Left lung (tissue), 10 donors: ENCODE results near the gene C1GALT1. TPM values are rescaled to one million over a fixed set of nuclear protein-coding genes. Genes with fewer than 3 reads are reported as not detected.
"Not testable (repeated sequence)": the region's sequence is repeated elsewhere in the genome, so short reads cannot be mapped to it uniquely, and the experiment has no call there.

Experiments
- ATAC-seq: fragments of 200-7000 bp; cut with Tn5 transposase; one replicate; pipeline ENCODE4 v1.9.1; 2020; ENCODE audit warnings: moderate library complexity
- DNase-seq, 4 donors: peaks; one replicate each; pipeline ENCODE4 v3.0.0-alpha.2; 2013 to 2020
- H3K27ac ChIP-seq, 2 donors: fragments of 200-600 bp; sonication (generic) in 1 of 2; one replicate each; pipeline versions ENCODE4 v1.5.0 to v1.8.0; 2020 to 2021
- H3K27me3 ChIP-seq, 2 donors: fragments of 200-600 bp; sonication (generic) in 1 of 2; one replicate each; pipeline versions ENCODE4 v1.5.0 to v1.8.0; 2020 to 2021
- H3K36me3 ChIP-seq, 2 donors: fragments of 200-600 bp; sonication (generic) in 1 of 2; one replicate each; pipeline versions ENCODE4 v1.5.0 to v1.8.0; 2020 to 2021
- H3K4me1 ChIP-seq, 2 donors: fragments of 200-600 bp; one replicate each; pipeline ENCODE4 v1.8.0; 2021
- H3K4me3 ChIP-seq, 2 donors: fragments of 200-600 bp; sonication (generic) in 1 of 2; one replicate each; pipeline versions ENCODE4 v1.5.0 to v1.8.0; 2020 to 2021; ENCODE audit warnings: mild to moderate bottlenecking in 1 of 2
- H3K9me3 ChIP-seq, 2 donors: fragments of 200-600 bp; sonication (generic) in 1 of 2; one replicate each; pipeline versions ENCODE4 v1.5.0 to v1.8.0; 2020 to 2021
- intact Hi-C, 2 donors: fragments of 100-400 bp; cut with DNase I; formaldehyde crosslinking; loops; one replicate each; pipeline versions ENCODE4 v1.11.2 to v1.14.2; 2022
- polyA plus RNA-seq, 6 donors: library from polyadenylated mRNA; unstranded; fragments of 120-200 nt; gene quantifications; one replicate each; pipeline ENCODE4 v1.2.1, GENCODE V29; 2013; ENCODE audit not compliant: insufficient read length in 6 of 6
- total RNA-seq, 2 donors: library from RNA; stranded (reverse); fragmentation: NEBNext Ultra II Directional; extraction: Animal tissue kit (Norgen Biotek cat#: 25700); gene quantifications; one replicate each; pipeline ENCODE4 v1.2.1, GENCODE V29; 2021
- TF ChIP-seq, protein P1 (sequence below), 2 donors: fragments of 200-600 bp; sonication (generic) in 1 of 2; IDR thresholded peaks; one replicate each; pipeline versions ENCODE4 v1.5.0 to v1.8.0; 2021; ENCODE audit warnings: antibody characterized with exemption in 2 of 2
- donor health status: DM: no; HTN: yes; CAD: no.
- donor health status: DM: no; HTN: no; CAD: no.

C1GALT1 gene
- total and polyA plus RNA-seq, 8 donors = 14.0 to 39.3 (median 24.7) TPM

- intact Hi-C loops = no loop called here
- H3K4me1 ChIP-seq = peaks cover 0 to 4% of the 10 kb centered on the region in 2 donors
- H3K36me3 ChIP-seq = no peaks in the 10 kb centered on the region
- no peaks in the 10 kb centered on the region for H3K27me3 ChIP-seq
- no peak for DNase-seq
- no peak for ATAC-seq
- no peak overlapping the region for H3K27ac ChIP-seq
- no peak overlapping the region for H3K4me3 ChIP-seq
- TF ChIP-seq, protein P1, sequence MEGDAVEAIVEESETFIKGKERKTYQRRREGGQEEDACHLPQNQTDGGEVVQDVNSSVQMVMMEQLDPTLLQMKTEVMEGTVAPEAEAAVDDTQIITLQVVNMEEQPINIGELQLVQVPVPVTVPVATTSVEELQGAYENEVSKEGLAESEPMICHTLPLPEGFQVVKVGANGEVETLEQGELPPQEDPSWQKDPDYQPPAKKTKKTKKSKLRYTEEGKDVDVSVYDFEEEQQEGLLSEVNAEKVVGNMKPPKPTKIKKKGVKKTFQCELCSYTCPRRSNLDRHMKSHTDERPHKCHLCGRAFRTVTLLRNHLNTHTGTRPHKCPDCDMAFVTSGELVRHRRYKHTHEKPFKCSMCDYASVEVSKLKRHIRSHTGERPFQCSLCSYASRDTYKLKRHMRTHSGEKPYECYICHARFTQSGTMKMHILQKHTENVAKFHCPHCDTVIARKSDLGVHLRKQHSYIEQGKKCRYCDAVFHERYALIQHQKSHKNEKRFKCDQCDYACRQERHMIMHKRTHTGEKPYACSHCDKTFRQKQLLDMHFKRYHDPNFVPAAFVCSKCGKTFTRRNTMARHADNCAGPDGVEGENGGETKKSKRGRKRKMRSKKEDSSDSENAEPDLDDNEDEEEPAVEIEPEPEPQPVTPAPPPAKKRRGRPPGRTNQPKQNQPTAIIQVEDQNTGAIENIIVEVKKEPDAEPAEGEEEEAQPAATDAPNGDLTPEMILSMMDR (IDR thresholded peaks at IDR 0.05) = no peak
- peaks cover 0 to 8% of the 10 kb centered on the region in 2 donors for H3K9me3 ChIP-seq
Observed at GRCh38 chr7:7151285-7151684, 31.1 kb upstream of the C1GALT1 start.

DNA sequence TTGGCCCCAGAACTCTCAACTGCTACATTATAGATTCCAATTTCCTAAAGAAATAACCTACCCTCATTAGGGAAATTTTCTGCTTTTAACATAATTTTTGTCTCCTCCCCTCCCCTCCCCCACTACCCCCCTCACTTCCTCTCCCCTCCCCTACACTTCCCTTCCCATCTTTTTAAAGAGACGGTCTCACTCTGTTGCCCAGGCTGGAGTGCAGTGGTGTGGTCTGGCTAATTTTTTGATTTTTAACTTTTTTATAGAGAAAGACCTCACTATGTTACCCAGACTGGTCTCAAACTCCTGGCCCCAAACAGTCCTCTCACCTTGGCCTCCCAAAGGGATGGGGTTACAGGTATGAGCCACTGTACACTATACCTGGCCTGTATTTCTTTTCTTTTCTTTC lies 30.5 kb upstream of the C1GALT1 start:
- H3K27ac ChIP-seq = no peak overlapping the region
- intact Hi-C loops = no loop called here
- TF ChIP-seq, protein P1 (IDR thresholded peaks at IDR 0.05) = no peak
- H3K9me3 ChIP-seq = peaks cover 0 to 8% of the 10 kb centered on the region in 2 donors
- no peaks in the 10 kb centered on the region for H3K27me3 ChIP-seq
- peaks cover 0 to 5% of the 10 kb centered on the region in 2 donors for H3K4me1 ChIP-seq
- no peak for ATAC-seq
- H3K36me3 ChIP-seq = no peaks in the 10 kb centered on the region
- no peak overlapping the region for H3K4me3 ChIP-seq
- no peak for DNase-seq

- no peak overlapping the region for H3K27ac ChIP-seq
- H3K36me3 ChIP-seq = no peaks in the 10 kb centered on the region
- H3K4me3 ChIP-seq = no peak overlapping the region
- ATAC-seq (no peak), DNase-seq (no peak)
- peaks cover 0 to 9% of the 10 kb centered on the region in 2 donors for H3K4me1 ChIP-seq
- H3K9me3 ChIP-seq = peaks cover 0 to 8% of the 10 kb centered on the region in 2 donors
- intact Hi-C loops = no loop called here
- TF ChIP-seq, protein P1 (IDR thresholded peaks at IDR 0.05) = no peak
- no peaks in the 10 kb centered on the region for H3K27me3 ChIP-seq
Observed at GRCh38 chr7:7152315-7152714, 30.0 kb upstream of the C1GALT1 start.

GRCh38 chr7:7154355-7154754 lies 28.0 kb upstream of the C1GALT1 start:
- H3K27me3 ChIP-seq, H3K27ac ChIP-seq, ATAC-seq, H3K9me3 ChIP-seq, H3K4me3 ChIP-seq, H3K36me3 ChIP-seq, intact Hi-C loops, DNase-seq: not testable (repeated sequence)
- H3K4me1 ChIP-seq = peaks cover 0 to 24% of the 10 kb centered on the region in 2 donors

DNA sequence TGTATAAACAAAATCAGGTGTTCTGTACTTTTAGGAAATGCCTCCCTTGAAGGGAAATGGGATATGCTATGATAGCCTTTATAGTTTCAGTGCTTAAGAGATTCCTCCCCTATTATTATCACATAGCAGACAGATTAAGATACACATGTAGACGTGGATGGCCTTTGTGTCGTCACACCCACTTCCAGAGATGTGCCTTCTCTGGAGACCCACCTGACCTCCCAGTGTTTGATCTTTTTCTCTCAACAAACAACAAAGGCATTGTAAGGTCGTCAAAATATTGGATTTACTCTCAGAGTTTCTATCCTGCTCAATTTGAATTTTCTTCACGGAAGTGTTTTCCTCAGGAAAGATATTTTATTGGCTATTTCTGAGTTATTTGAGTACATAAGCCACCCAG lies 25.7 kb upstream of the C1GALT1 start:
- Histone ChIP-seq H3K36me3 (no peaks in the 10 kb centered on the region), H3K4me3 (no peak overlapping the region), H3K27ac (peak overlapping the region in 1 of 2 donors; percentile 2), H3K27me3 (no peaks in the 10 kb centered on the region), H3K4me1 (peaks cover 0 to 26% of the 10 kb centered on the region in 2 donors), H3K9me3 (peaks cover 0 to 8% of the 10 kb centered on the region in 2 donors)
- no peak for DNase-seq
- no peak for ATAC-seq
- TF ChIP-seq, protein P1 (IDR thresholded peaks at IDR 0.05) = no peak
- intact Hi-C loops = no loop called here
